Vagina (tissue), 2 donors: ENCODE measurements around the gene CDKL1.

Experiments used
- CTCF ChIP-seq, 3 experiments: fragments of 450-650 bp in 2 of 3; fragments of 200-600 bp in 1 of 3; sonication (generic) in 1 of 3; IDR thresholded peaks; one replicate each; pipeline ENCODE4 v1.5.1; 2017 to 2019; ENCODE audit warnings: antibody characterized with exemption in 3 of 3, mild to moderate bottlenecking in 2 of 3, moderate library complexity in 2 of 3
- POLR2A ChIP-seq, 2 donors: fragments of 450-650 bp; IDR thresholded peaks; one replicate each; pipeline ENCODE4 v1.6.1; 2017; ENCODE audit warnings: antibody characterized with exemption in 2 of 2, mild to moderate bottlenecking in 2 of 2, moderate library complexity in 2 of 2
- POLR2AphosphoS5 ChIP-seq, 2 donors: sonication (generic); formaldehyde crosslinking; IDR thresholded peaks; one replicate each; pipeline ENCODE4 v1.9.0; 2017; ENCODE audit warnings: antibody characterized with exemption in 2 of 2, mild to moderate bottlenecking in 2 of 2, low read depth in 1 of 2; ENCODE audit not compliant: insufficient read depth in 1 of 2

GRCh38 chr14:50353126-50353525 is 43.6 kb downstream of the CDKL1 start:
- TF ChIP-seq POLR2AphosphoS5 (IDR thresholded peaks at IDR 0.05; ENCODE audit: insufficient read depth in 1 of 2, low read depth in 1 of 2) (no peak), CTCF (IDR thresholded peaks at IDR 0.05) (no peak), POLR2A (IDR thresholded peaks at IDR 0.05) (no peak)
